ENCODE measurements around the gene CELF2. TPM values are rescaled to one million over a fixed set of nuclear protein-coding genes. Genes with fewer than 3 reads are reported as not detected.

The CELF2 gene
- total RNA-seq, 4 donors from 2014 or later = 27.0 to 44.1 (median 31.3) TPM

DNA sequence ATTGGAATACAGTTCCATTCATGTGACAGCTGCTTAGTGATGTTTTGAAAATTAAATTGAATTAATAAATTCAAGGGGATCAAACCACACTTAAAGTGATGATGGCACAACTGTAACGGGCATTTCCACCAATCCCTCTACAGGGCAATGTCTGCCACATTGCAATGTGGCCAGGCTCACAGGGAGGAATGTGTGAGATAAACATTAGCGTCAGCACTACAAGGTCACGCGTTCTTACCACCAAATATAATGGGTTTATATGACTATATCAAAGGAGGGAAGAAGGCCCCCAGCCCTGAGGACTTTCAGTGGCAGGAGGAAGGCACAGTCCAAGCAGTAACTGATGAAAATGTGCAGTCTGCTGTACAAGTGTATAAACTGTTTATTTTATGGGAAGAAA, 31.1 kb upstream of the CELF2 start:
- TF ChIP-seq, protein P1, sequence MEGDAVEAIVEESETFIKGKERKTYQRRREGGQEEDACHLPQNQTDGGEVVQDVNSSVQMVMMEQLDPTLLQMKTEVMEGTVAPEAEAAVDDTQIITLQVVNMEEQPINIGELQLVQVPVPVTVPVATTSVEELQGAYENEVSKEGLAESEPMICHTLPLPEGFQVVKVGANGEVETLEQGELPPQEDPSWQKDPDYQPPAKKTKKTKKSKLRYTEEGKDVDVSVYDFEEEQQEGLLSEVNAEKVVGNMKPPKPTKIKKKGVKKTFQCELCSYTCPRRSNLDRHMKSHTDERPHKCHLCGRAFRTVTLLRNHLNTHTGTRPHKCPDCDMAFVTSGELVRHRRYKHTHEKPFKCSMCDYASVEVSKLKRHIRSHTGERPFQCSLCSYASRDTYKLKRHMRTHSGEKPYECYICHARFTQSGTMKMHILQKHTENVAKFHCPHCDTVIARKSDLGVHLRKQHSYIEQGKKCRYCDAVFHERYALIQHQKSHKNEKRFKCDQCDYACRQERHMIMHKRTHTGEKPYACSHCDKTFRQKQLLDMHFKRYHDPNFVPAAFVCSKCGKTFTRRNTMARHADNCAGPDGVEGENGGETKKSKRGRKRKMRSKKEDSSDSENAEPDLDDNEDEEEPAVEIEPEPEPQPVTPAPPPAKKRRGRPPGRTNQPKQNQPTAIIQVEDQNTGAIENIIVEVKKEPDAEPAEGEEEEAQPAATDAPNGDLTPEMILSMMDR (IDR thresholded peaks at IDR 0.05) = no peak
- TF ChIP-seq POLR2A (IDR thresholded peaks at IDR 0.05) (no peak), EP300 (IDR thresholded peaks at IDR 0.05; ENCODE audit: low read depth) (no peak), POLR2AphosphoS5 (IDR thresholded peaks at IDR 0.05) (no peak)
- no peak for DNase-seq
- no peaks in the 10 kb centered on the region for H3K9me3 ChIP-seq
- in situ Hi-C loops (cut with MboI; ENCODE audit: low pct_ligation_motif_present in 1 of 4, low pct_unique_long_range_greater_than_20kb in 1 of 4, low sequenced_read_pairs in 3 of 4) (no loop called here), intact Hi-C loops (cut with DNase I; ENCODE audit: low total_unique reads) (no loop called here)
- no peaks in the 10 kb centered on the region for H3K27me3 ChIP-seq
- peaks cover 0 to 5% (median 0%) of the 10 kb centered on the region in 4 donors for H3K4me1 ChIP-seq
- H3K4me3 ChIP-seq = no peak overlapping the region
- no peaks in the 10 kb centered on the region for H3K36me3 ChIP-seq
- WGBS, 2 donors (ENCODE audit: low coverage in 1 of 2) = 75 to 81% methylated on average over 4 of the region's 4 CpGs
- no peak overlapping the region for H3K27ac ChIP-seq

DNA sequence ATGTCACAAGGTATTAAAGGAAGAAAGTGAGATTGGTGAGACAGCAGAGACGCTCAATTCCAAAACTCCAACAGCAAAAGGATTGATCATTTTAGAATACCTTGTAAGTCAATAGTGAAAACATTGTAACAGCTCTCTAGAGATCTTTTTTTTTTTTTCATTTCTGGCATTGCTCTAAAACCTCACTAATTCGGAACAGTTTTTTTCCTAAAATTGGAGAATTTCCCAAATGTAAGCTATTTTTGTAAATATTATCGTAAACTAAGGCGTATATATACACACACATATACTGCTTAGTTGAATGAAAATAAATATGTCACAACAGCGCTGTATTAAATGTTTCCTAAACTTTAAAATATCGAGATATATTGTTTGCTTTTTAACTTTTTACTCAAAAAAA, 30.6 kb upstream of the CELF2 start:
- DNase-seq = no peak
- H3K4me1 ChIP-seq = peaks cover 0 to 5% (median 0%) of the 10 kb centered on the region in 4 donors
- intact Hi-C loops (cut with DNase I; ENCODE audit: low total_unique reads) = no loop called here
- no peaks in the 10 kb centered on the region for H3K27me3 ChIP-seq
- H3K27ac ChIP-seq = no peak overlapping the region
- WGBS, 2 donors (ENCODE audit: low coverage in 1 of 2) = 65 to 74% methylated on average over 6 of the region's 6 CpGs
- no peaks in the 10 kb centered on the region for H3K36me3 ChIP-seq
- no peak overlapping the region for H3K4me3 ChIP-seq
- in situ Hi-C loops (cut with MboI; ENCODE audit: low pct_ligation_motif_present in 1 of 4, low pct_unique_long_range_greater_than_20kb in 1 of 4, low sequenced_read_pairs in 3 of 4) = no loop called here
- no peaks in the 10 kb centered on the region for H3K9me3 ChIP-seq
- TF ChIP-seq POLR2AphosphoS5 (IDR thresholded peaks at IDR 0.05) = no peak
- TF ChIP-seq POLR2A (IDR thresholded peaks at IDR 0.05) = no peak
- no peak for TF ChIP-seq EP300 (IDR thresholded peaks at IDR 0.05; ENCODE audit: low read depth)
- TF ChIP-seq, protein P1 (IDR thresholded peaks at IDR 0.05) = no peak

DNA sequence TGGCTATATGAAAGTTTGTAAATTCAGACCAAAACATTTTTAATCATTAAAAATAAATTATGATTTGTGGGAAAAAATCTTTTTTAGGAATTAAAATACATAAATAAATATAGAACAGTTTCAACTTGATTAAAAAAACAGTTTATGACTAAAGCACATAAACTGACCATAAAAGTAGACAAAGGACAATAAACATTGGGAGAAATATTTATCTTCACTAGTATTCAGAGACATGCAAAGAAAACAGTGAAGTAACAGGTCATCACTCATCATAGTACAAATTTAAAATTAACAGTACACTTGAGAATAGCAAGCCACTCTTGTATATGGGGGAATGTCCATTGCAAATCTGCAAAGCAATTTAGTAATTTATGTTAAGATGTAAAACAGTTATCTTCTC, 28.0 kb upstream of the CELF2 start:
- H3K27ac ChIP-seq = no peak overlapping the region
- H3K27me3 ChIP-seq = no peaks in the 10 kb centered on the region
- DNase-seq = no peak
- H3K4me1 ChIP-seq = peaks cover 0 to 5% (median 0%) of the 10 kb centered on the region in 4 donors
- in situ Hi-C loops (cut with MboI; ENCODE audit: low pct_ligation_motif_present in 1 of 4, low pct_unique_long_range_greater_than_20kb in 1 of 4, low sequenced_read_pairs in 3 of 4) = no loop called here
- intact Hi-C loops (cut with DNase I; ENCODE audit: low total_unique reads) = no loop called here
- H3K36me3 ChIP-seq = no peaks in the 10 kb centered on the region
- H3K9me3 ChIP-seq = no peaks in the 10 kb centered on the region
- no peak overlapping the region for H3K4me3 ChIP-seq
- TF ChIP-seq POLR2AphosphoS5 (IDR thresholded peaks at IDR 0.05) = no peak
- TF ChIP-seq, protein P1 (IDR thresholded peaks at IDR 0.05) = no peak
- TF ChIP-seq POLR2A (IDR thresholded peaks at IDR 0.05) = no peak
- no peak for TF ChIP-seq EP300 (IDR thresholded peaks at IDR 0.05; ENCODE audit: low read depth)

DNA sequence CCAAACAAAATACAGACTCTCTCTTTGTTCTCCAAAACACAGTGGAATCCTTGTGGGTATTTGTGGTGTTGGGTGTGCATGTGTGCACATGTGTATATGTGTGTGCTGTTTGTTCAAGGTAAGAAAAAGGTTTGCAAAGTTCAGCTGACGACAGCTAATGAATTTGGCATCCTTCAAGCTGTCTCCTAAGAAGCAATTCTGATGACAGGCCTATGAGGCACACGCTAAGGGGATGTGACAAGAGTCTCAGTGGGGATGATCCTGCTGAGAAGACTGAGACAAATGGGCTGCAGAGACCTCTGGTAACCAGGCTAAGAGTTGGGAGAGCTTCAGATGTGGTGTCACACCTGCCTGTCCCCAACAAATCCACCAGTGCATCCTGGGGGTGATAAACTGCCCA, 26.5 kb upstream of the CELF2 start:
- Histone ChIP-seq H3K4me3 (no peak overlapping the region), H3K4me1 (peaks cover 0 to 5% (median 0%) of the 10 kb centered on the region in 4 donors), H3K36me3 (no peaks in the 10 kb centered on the region), H3K27ac (no peak overlapping the region), H3K27me3 (no peaks in the 10 kb centered on the region), H3K9me3 (no peaks in the 10 kb centered on the region)
- WGBS, 2 donors (ENCODE audit: low coverage in 1 of 2) = 93% methylated on average over 2 of the region's 2 CpGs; no CpG with 5 or more reads in 1 of the 2 donors
- TF ChIP-seq EP300 (IDR thresholded peaks at IDR 0.05; ENCODE audit: low read depth) (no peak), POLR2AphosphoS5 (IDR thresholded peaks at IDR 0.05) (no peak), POLR2A (IDR thresholded peaks at IDR 0.05) (no peak)
- TF ChIP-seq, protein P1 (IDR thresholded peaks at IDR 0.05) = no peak
- DNase-seq = no peak
- intact Hi-C loops (cut with DNase I; ENCODE audit: low total_unique reads) = no loop called here
- in situ Hi-C loops (cut with MboI; ENCODE audit: low pct_ligation_motif_present in 1 of 4, low pct_unique_long_range_greater_than_20kb in 1 of 4, low sequenced_read_pairs in 3 of 4) = no loop called here
